Prostate gland (tissue), 2 donors: Measurements from ENCODE around the gene NLRP8. TPM values are rescaled to one million over a fixed set of nuclear protein-coding genes. Genes with fewer than 3 reads are reported as not detected.

Experiments used
- DNase-seq: peaks from one replicate; pipeline ENCODE4 v3.0.0-alpha.2; 2019; ENCODE audit warnings: low spot score
- H3K27ac ChIP-seq, 2 donors: fragments of 200-600 bp; sonication (generic); 2 replicates each; pipeline ENCODE4 v1.5.1; 2017 to 2019
- H3K27me3 ChIP-seq: fragments of 200-600 bp; sonication (generic); replicated peaks from 2 replicates; pipeline ENCODE4 v1.5.1; 2019; ENCODE audit not compliant: insufficient read depth
- H3K36me3 ChIP-seq, 2 donors: fragments of 200-600 bp; sonication (generic); 1 replicate in 1 of 2; 2 replicates in 1 of 2; pipeline versions ENCODE4 v1.5.1 to v1.8.1; 2017 to 2019
- H3K4me1 ChIP-seq: fragments of 200-600 bp; sonication (generic); replicated peaks from 2 replicates; pipeline ENCODE4 v1.5.1; 2019
- H3K4me3 ChIP-seq, 2 donors: fragments of 200-600 bp; sonication (generic); 2 replicates each; pipeline ENCODE4 v1.5.1; 2017 to 2019
- H3K9me3 ChIP-seq: fragments of 200-600 bp; sonication (generic); 2 replicates; pipeline ENCODE4 v1.5.1; 2017
- CTCF ChIP-seq, 4 experiments: fragments of 200-600 bp in 2 of 4; fragments of 450-650 bp in 2 of 4; sonication (generic) in 2 of 4; IDR thresholded peaks; 1 replicate in 3 of 4; 2 replicates in 1 of 4; pipeline ENCODE4 v1.5.1; 2016 to 2019; ENCODE audit warnings: antibody characterized with exemption in 4 of 4, mild to moderate bottlenecking in 2 of 4, moderate library complexity in 2 of 4
- POLR2A ChIP-seq: fragments of 450-650 bp; IDR thresholded peaks from one replicate; pipeline ENCODE4 v1.6.1; 2016; ENCODE audit warnings: antibody characterized with exemption, mild to moderate bottlenecking
- POLR2AphosphoS5 ChIP-seq: sonication (generic); formaldehyde crosslinking; IDR thresholded peaks from one replicate; pipeline ENCODE4 v1.6.1; 2017; ENCODE audit warnings: antibody characterized with exemption
- WGBS: methylation state at CpG from one replicate; pipeline ENCODE4 v1.1.5; 2018; 5-methylcytosine and 5-hydroxymethylcytosine counted together
- intact Hi-C: fragments of 100-400 bp; cut with DNase I; formaldehyde crosslinking; loops from one replicate; pipeline ENCODE4 v1.14.2; 2022
- total RNA-seq, 2 donors: library from RNA; depleted of rRNA; stranded (reverse); fragments of >200 nt; gene quantifications; one replicate each; pipeline ENCODE4 v1.1.0, GENCODE V29; 2016

Gene NLRP8
- total RNA-seq, 2 donors from 2014 or later, result 0.05 to 0.51 TPM

GRCh38 chr19:55962186-55962585, 14.6 kb downstream of the NLRP8 start:
- no peaks in the 10 kb centered on the region for H3K4me1 ChIP-seq
- no peaks in the 10 kb centered on the region for H3K36me3 ChIP-seq
- H3K27ac ChIP-seq, result no peak overlapping the region
- TF ChIP-seq CTCF (IDR thresholded peaks at IDR 0.05) (no peak), POLR2A (no peak), POLR2AphosphoS5 (no peak)
- no peaks in the 10 kb centered on the region for H3K9me3 ChIP-seq
- no peak overlapping the region for H3K4me3 ChIP-seq
- 92% methylated on average over 10 of the region's 10 CpGs for WGBS
- H3K27me3 ChIP-seq, result no peaks in the 10 kb centered on the region
- DNase-seq, result no peak
- intact Hi-C loops, result no loop called here

GRCh38 chr19:55973982-55974381, 26.4 kb downstream of the NLRP8 start:
- Histone ChIP-seq H3K27me3 (no peaks in the 10 kb centered on the region), H3K4me3 (no peak overlapping the region), H3K4me1 (no peaks in the 10 kb centered on the region), H3K36me3 (no peaks in the 10 kb centered on the region), H3K27ac (no peak overlapping the region), H3K9me3 (no peaks in the 10 kb centered on the region)
- DNase-seq, result no peak
- intact Hi-C loops, result no loop called here
- TF ChIP-seq POLR2AphosphoS5 (no peak), POLR2A (no peak), CTCF (IDR thresholded peaks at IDR 0.05) (no peak)
- 46% methylated on average over 3 of the region's 3 CpGs for WGBS

- TF ChIP-seq CTCF (IDR thresholded peaks at IDR 0.05), result no peak
- no peak for TF ChIP-seq POLR2A
- no peak for TF ChIP-seq POLR2AphosphoS5
- no peaks in the 10 kb centered on the region for H3K9me3 ChIP-seq
- no peaks in the 10 kb centered on the region for H3K27me3 ChIP-seq
- no peak for DNase-seq
- H3K4me3 ChIP-seq, result no peak overlapping the region
- intact Hi-C loops, result no loop called here
- WGBS, result 78% methylated on average over 9 of the region's 9 CpGs
- H3K36me3 ChIP-seq, result no peaks in the 10 kb centered on the region
- H3K4me1 ChIP-seq, result no peaks in the 10 kb centered on the region
- no peak overlapping the region for H3K27ac ChIP-seq
Measured at GRCh38 chr19:55980415-55980814, 32.8 kb downstream of the NLRP8 start.

GRCh38 chr19:55985254-55985653, 37.6 kb downstream of the NLRP8 start:
- H3K27me3 ChIP-seq, result no peaks in the 10 kb centered on the region
- H3K36me3 ChIP-seq, result no peaks in the 10 kb centered on the region
- no peaks in the 10 kb centered on the region for H3K9me3 ChIP-seq
- intact Hi-C loops, result no loop called here
- TF ChIP-seq CTCF (IDR thresholded peaks at IDR 0.05) (no peak), POLR2A (no peak), POLR2AphosphoS5 (no peak)
- no peaks in the 10 kb centered on the region for H3K4me1 ChIP-seq
- no peak overlapping the region for H3K27ac ChIP-seq
- no peak for DNase-seq
- H3K4me3 ChIP-seq, result no peak overlapping the region
- WGBS, result 79% methylated on average over 1 of the region's 1 CpG

GRCh38 chr19:55986487-55986886, 38.9 kb downstream of the NLRP8 start, which contains the start of gene NLRP5:
Gene NLRP5, plus strand, starts transcription at chr19:55986775.
- DNase-seq, result no peak
- Histone ChIP-seq H3K27ac (no peak within 1 kb of the TSS), H3K4me1 (no peaks in the 10 kb centered on the region), H3K9me3 (no peaks in the 10 kb centered on the region), H3K27me3 (no peaks in the 10 kb centered on the region), H3K36me3 (no peaks in the 10 kb centered on the region), H3K4me3 (no peak within 1 kb of the TSS)
- TF ChIP-seq POLR2A, result no peak
- TF ChIP-seq CTCF (IDR thresholded peaks at IDR 0.05), result no peak
- TF ChIP-seq POLR2AphosphoS5, result no peak
- intact Hi-C loops, result no loop called here
- 39% methylated on average over 10 of the region's 10 CpGs for whole genome bisulfite sequencing
